ENCODE results near the gene NRXN3. TPM values are rescaled to one million over a fixed set of nuclear protein-coding genes. Genes with fewer than 3 reads are reported as not detected.

The NRXN3 gene
- total RNA-seq, 1 experiment from 2014 or later = 0.07 TPM

DNA sequence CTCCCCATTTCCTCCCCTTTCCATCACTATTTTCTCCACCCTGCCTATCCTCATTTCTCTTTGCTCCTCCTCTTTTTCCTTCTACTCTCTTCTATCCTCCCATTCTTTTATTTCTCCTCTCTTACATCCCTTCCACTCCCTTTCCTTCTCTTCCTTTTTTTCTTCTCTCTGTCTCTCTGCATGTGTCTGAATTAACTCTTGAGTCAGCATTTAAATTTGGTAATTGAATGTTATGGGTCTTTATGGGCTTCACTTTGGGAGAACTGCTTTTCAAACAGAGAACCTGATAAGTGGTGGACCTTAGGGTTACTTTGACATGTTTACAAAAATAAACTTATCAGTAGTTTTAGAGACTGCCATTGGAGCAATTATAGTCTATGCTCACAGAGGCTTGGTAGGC lies 992.7 kb downstream of the NRXN3 start:
- Histone ChIP-seq H3K27me3 (no peaks in the 10 kb centered on the region), H3K36me3 (no peaks in the 10 kb centered on the region), H3K9me3 (no peaks in the 10 kb centered on the region), H3K4me3 (no peak overlapping the region)
- no peak for DNase-seq

GRCh38 chr14:79165471-79166090 lies 995.4 kb downstream of the NRXN3 start:
- Histone ChIP-seq H3K27me3 (no peaks in the 10 kb centered on the region), H3K9me3 (no peaks in the 10 kb centered on the region), H3K4me3 (no peak overlapping the region), H3K36me3 (no peaks in the 10 kb centered on the region)
- no peak for DNase-seq

DNA sequence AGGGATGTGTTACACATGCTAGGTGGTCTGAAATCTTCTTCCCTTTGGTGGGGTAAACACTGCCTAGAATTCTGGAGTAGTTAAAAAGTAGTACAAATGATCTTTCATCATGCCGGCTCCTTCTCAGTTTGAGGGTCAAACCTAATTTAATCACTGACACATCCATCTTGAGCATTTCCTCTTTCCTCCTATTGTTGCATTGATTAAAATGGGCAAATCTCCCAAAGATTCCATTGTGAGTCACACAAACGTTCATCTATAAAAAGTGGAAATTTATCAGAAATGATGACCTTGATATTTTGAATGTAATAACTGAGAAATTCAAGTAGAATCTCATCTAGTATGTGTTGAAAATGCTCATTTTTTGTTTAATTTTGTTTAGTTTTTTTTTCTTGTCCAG lies 996.0 kb downstream of the NRXN3 start:
- Histone ChIP-seq H3K27me3 (no peaks in the 10 kb centered on the region), H3K4me3 (no peak overlapping the region), H3K36me3 (no peaks in the 10 kb centered on the region), H3K9me3 (no peaks in the 10 kb centered on the region)
- no peak for DNase-seq

- H3K9me3 ChIP-seq = no peaks in the 10 kb centered on the region
- no peaks in the 10 kb centered on the region for H3K36me3 ChIP-seq
- H3K27me3 ChIP-seq = no peaks in the 10 kb centered on the region
- H3K4me3 ChIP-seq = no peak overlapping the region
- no peak for DNase-seq
Observed at GRCh38 chr14:79167957-79168356, 997.8 kb downstream of the NRXN3 start.

DNA sequence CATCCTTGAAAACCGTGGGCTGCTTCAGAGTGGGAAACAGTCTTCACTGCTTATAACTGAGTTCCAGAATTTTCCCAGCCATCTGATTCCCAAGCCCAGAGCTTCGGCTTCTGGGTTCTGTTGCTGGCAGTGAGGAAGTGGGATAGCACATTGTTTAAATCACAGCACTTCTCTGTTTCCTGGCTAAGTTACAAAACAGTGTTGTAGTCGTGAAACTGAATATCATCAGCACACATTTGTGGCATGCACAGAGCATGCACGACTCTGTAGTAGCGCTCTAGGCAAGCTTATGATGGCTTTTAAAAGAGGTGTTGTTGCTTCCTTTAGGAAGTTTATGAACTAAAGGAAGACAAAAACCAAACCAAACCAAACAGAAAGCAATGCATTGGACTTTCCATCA lies 1005.5 kb downstream of the NRXN3 start:
- Histone ChIP-seq H3K27me3 (no peaks in the 10 kb centered on the region), H3K9me3 (no peaks in the 10 kb centered on the region), H3K36me3 (no peaks in the 10 kb centered on the region), H3K4me3 (no peak overlapping the region)
- no peak for DNase-seq

- no peak overlapping the region for H3K4me3 ChIP-seq
- no peaks in the 10 kb centered on the region for H3K9me3 ChIP-seq
- DNase-seq = no peak
- H3K36me3 ChIP-seq = no peaks in the 10 kb centered on the region
- no peaks in the 10 kb centered on the region for H3K27me3 ChIP-seq
Observed at GRCh38 chr14:79177106-79177505, 1006.9 kb downstream of the NRXN3 start.

- no peak for DNase-seq
- H3K27me3 ChIP-seq = no peaks in the 10 kb centered on the region
- H3K36me3 ChIP-seq = no peaks in the 10 kb centered on the region
- H3K4me3 ChIP-seq = no peak overlapping the region
- H3K9me3 ChIP-seq = no peaks in the 10 kb centered on the region
Observed at GRCh38 chr14:79178719-79179118, 1008.5 kb downstream of the NRXN3 start.

- H3K9me3 ChIP-seq = no peaks in the 10 kb centered on the region
- H3K36me3 ChIP-seq = no peaks in the 10 kb centered on the region
- no peak overlapping the region for H3K4me3 ChIP-seq
- no peak for DNase-seq
- H3K27me3 ChIP-seq = no peaks in the 10 kb centered on the region
Observed at GRCh38 chr14:79179985-79180384, 1009.8 kb downstream of the NRXN3 start.

GRCh38 chr14:79180656-79181055 lies 1010.5 kb downstream of the NRXN3 start:
- H3K36me3 ChIP-seq = no peaks in the 10 kb centered on the region
- H3K27me3 ChIP-seq = no peaks in the 10 kb centered on the region

DNA sequence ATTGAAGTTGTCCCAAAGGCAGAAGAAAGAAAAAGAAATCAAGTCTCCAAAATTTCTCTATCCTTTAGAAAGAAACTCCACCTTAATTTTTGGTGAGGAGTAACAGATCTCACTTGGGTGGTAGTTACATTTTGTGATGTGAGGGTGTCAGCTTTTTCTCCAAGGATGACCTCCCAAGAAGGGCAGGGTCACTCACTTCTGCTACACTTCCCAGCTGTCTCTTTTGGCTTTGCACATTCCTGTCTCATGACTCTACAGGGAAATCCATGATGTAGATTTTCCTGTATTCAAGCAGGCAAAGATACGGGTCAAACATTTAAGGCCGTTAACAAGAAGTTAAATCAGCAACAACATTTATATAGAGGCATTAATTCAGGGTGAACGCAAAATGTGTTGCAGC lies 1016.4 kb downstream of the NRXN3 start:
- no peak for DNase-seq
- no peaks in the 10 kb centered on the region for H3K36me3 ChIP-seq
- H3K9me3 ChIP-seq = no peaks in the 10 kb centered on the region
- no peak overlapping the region for H3K4me3 ChIP-seq
- H3K27me3 ChIP-seq = no peaks in the 10 kb centered on the region

More at GRCh38 chr14:79180656-79181055, 1010.5 kb downstream of the NRXN3 start:
- no peak for DNase-seq
- Histone ChIP-seq H3K4me3 (no peak overlapping the region), H3K9me3 (no peaks in the 10 kb centered on the region)

- no peak for DNase-seq
Observed at GRCh38 chr14:79193689-79194477, 1023.7 kb downstream of the NRXN3 start.

GRCh38 chr14:79196216-79196615 lies 1026.0 kb downstream of the NRXN3 start:
- no peak for DNase-seq
- no peaks in the 10 kb centered on the region for H3K36me3 ChIP-seq
- H3K27me3 ChIP-seq = no peaks in the 10 kb centered on the region
- no peaks in the 10 kb centered on the region for H3K9me3 ChIP-seq
- no peak overlapping the region for H3K4me3 ChIP-seq

More at GRCh38 chr14:79193689-79194477, 1023.7 kb downstream of the NRXN3 start:
- H3K9me3 ChIP-seq = no peaks in the 10 kb centered on the region
- H3K27me3 ChIP-seq = no peaks in the 10 kb centered on the region
- no peak overlapping the region for H3K4me3 ChIP-seq
- no peaks in the 10 kb centered on the region for H3K36me3 ChIP-seq

- H3K9me3 ChIP-seq = no peaks in the 10 kb centered on the region
- no peaks in the 10 kb centered on the region for H3K27me3 ChIP-seq
- H3K36me3 ChIP-seq = no peaks in the 10 kb centered on the region
- no peak overlapping the region for H3K4me3 ChIP-seq
- no peak for DNase-seq
Observed at GRCh38 chr14:79197516-79197915, 1027.3 kb downstream of the NRXN3 start.

DNA sequence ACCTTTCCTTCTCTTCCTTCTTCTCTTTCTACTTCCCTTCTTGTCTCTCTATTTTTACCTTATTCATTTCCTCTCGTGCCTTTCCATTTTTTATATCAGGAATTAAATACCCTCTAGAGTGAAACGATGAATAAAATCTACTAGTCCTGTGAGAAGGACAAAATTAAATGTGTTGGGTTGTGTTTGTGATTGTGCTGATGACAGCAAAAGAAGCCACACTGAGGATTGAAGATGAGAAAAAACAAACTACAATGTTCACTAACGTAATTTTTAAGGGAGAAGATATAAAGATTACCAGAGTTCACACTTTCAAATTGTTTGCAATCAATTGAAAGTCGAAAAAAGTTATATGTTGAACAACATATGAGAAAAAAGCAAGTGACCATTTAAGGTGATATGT lies 1029.0 kb downstream of the NRXN3 start:
- Histone ChIP-seq H3K27me3 (no peaks in the 10 kb centered on the region), H3K4me3 (no peak overlapping the region), H3K9me3 (no peaks in the 10 kb centered on the region), H3K36me3 (no peaks in the 10 kb centered on the region)
- DNase-seq = no peak

- Histone ChIP-seq H3K4me3 (no peak overlapping the region), H3K36me3 (no peaks in the 10 kb centered on the region), H3K9me3 (no peaks in the 10 kb centered on the region), H3K27me3 (no peaks in the 10 kb centered on the region)
- DNase-seq = no peak
Observed at GRCh38 chr14:79201564-79202207, 1031.5 kb downstream of the NRXN3 start.

DNA sequence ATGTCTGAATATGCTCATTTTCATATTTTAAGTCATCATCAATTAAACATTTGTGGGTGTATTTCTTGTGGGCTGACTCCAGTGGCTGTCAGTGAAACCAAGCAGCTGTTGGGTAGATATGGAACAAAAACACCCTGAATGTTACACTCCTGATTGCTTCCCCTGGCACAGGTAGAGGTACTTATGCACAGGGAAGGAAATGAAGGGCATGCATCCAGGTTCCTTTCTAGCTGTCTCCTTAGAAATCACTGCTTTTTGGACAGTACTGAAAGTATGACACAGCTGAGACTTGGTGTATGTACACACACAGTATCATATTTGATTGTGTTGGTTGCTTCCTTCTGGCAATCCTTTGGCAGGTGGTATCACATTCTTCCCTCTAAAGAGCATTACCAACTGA lies 1034.4 kb downstream of the NRXN3 start:
- Histone ChIP-seq H3K27me3 (no peaks in the 10 kb centered on the region), H3K9me3 (no peaks in the 10 kb centered on the region), H3K36me3 (no peaks in the 10 kb centered on the region), H3K4me3 (no peak overlapping the region)
- DNase-seq = no peak

GRCh38 chr14:79209418-79209817 lies 1039.2 kb downstream of the NRXN3 start:
- Histone ChIP-seq H3K9me3 (no peaks in the 10 kb centered on the region), H3K4me3 (no peak overlapping the region), H3K27me3 (no peaks in the 10 kb centered on the region), H3K36me3 (no peaks in the 10 kb centered on the region)
- no peak for DNase-seq

DNA sequence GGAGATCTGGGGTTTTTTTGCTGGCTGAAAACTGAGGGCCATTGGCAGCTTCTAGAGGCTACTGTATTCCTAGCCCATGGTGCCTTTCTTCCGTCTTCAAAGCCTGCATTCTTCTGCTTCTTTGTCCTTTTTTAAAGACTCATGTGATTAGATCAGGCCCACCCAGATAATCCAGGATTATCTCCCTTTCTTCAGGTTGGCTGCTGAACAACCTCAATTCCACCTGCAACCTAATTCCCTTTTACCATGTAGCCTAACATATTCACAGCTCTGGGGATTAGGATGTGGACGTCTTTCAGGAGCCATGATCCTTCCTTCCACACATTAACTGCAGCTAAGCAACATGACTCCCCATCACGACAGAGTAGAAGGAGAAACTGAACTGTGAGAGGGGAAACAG lies 1055.6 kb downstream of the NRXN3 start:
- no peak for DNase-seq
- H3K4me3 ChIP-seq = no peak overlapping the region
- H3K27me3 ChIP-seq = no peaks in the 10 kb centered on the region
- H3K36me3 ChIP-seq = no peaks in the 10 kb centered on the region
- no peaks in the 10 kb centered on the region for H3K9me3 ChIP-seq

Data from MG63 (cell line).